ENCODE data around the gene RIPK1. TPM values are rescaled to one million over a fixed set of nuclear protein-coding genes. Genes with fewer than 3 reads are reported as not detected.
A peak's percentile ranks its signal among the peaks of the same experiment; 100 is the strongest.
"Not testable (repeated sequence)": the region's sequence is repeated elsewhere in the genome, so short reads cannot be mapped to it uniquely, and the experiment has no call there.

The RIPK1 gene
- total RNA-seq, 1 donor from 2014 or later, result 5.3 TPM

- DNase-seq, result no peak
Measured at GRCh38 chr6:3136292-3137011, 68.2 kb downstream of the RIPK1 start.

- DNase-seq, result peak; percentile 60
Measured at GRCh38 chr6:3137057-3137777, 68.9 kb downstream of the RIPK1 start.

GRCh38 chr6:3137873-3138272 is 69.6 kb downstream of the RIPK1 start:
- not testable (repeated sequence) for DNase-seq

GRCh38 chr6:3138341-3138740 is 70.0 kb downstream of the RIPK1 start:
- DNase-seq, result no peak

DNA sequence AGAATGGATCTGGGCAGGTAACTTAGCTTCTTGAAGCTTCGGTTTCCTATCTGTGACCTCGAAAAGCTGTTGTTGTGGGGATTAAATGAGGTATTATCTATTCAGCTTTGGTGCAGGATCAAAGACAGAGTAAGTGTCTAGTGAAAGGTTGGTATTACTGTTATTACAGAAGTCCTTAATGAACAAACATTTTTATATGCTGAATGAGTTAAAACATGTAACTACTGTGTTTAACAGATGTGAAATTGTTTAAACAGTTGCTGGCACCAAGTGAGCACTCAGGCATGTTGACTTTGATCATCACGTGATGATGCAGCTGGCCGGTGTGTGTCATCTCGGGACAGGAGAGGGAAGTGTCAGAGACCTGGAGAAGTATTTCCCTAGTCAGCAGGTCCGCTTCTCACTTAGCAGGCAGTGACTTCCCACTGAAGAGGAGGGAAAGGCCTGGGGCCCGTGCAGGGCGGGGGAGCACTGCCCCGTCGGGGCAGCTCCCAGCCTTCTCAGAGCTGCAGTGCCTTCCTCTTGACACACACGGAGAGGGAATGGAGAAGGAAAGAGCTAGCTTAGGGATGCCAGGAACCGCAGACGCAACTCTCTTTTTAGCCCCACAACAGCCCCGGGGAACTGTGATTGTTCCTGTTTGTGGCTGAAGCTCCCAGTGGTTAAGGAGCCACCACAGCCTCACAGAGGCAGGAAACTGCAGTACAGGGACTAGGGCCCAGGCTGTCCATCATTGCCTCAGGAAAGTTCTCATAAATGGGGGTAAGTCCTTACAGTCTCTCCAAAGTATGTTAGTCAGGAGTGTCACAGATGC is 71.0 kb downstream of the RIPK1 start:
- DNase-seq, result no peak

DNA sequence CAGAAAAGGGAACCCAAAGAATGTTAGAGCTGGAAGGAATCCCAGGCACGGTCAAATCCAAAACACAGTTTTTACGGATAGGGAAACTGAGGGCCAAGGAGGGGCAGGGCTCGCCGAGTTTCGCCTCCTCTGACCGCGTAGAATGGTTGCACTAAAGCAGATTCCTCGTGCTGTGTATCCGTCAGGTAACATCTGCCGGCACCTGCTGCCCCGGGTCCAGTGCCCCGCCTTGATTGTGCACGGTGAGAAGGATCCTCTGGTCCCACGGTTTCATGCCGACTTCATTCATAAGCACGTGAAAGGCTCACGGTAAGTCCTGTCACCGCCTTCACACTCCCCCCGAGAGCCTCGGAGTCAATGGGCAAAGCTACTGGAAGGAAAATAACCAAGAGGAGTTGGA is 71.9 kb downstream of the RIPK1 start:
- DNase-seq, result no peak

DNA sequence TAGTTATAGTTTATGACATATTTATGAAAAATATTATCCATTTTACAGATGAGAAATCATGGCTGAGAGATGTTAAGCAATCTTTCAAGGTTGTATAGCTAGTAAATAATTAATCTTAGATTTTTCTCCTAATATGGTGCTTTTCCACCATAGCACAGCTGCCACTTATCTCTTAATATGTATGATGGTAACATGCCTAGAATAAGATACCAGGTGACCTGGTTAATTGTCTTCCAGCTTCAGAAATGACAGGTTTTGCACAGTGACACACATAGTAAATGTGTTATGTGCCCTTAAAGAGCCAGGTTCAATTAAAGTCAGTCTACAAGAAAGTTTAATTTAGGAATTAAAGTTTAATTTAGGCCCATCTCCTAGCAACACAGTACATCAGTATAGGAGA is 74.2 kb downstream of the RIPK1 start:
- DNase-seq, result no peak

DNA sequence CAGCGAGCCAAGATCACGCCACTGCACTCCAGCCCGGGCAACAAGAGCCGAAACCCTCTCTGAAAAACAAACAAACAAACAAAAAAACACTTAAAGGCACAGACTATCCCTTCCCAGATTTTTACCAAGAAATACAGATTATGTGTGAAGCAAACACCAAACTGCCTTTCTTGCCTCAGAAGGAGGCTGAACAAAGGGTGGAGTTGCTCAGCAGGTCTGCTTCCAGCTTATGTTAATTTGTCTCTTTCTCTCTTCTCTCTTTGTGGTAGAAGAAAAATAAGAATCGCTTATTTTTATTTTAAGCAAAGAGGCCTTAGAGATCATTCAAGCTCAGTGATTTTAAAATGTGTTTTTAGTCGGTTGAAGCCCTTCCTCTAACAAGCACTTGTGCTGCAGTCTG is 74.9 kb downstream of the RIPK1 start:
- DNase-seq, result no peak

DNA sequence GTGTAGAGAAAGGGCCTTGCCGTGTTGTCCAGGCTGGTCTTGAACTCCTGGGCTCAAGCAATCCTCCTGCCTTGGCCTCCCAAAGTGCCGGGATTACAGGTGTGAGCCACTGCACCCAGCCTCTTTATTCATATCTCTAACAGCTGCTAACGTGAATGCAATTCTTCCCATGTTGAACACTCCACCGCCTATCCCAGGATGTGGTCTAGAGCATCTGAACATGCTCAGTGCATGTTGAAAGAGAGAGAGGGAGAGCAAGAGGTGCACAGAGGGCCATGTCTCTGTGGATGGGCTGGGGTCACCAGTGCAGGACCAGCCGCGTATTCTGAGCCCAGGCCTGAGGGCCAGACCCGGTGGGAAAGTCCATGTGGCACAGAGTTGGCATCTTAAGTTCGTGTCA is 76.3 kb downstream of the RIPK1 start:
- DNase-seq, result no peak

GRCh38 chr6:3147914-3148757 is 79.8 kb downstream of the RIPK1 start:
- DNase-seq, result no peak

DNA sequence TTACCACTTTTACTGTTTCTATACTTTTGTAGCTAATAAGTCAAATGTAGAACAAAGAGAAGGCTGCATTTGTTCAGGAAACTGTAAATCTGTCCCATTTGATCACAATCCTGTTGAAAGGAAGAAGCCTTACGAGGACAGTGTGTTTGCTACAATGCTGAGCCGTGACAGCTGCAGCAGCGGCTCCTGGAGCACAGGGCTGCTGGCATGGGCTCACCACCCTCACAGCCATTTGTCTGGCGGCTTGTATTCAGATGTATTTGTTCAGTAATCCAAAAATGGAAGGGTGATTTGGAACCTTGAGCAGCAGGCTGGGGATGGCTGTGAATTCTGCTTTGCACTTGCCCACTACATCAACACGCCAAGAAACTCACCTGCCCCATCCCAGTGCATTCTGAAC is 83.4 kb downstream of the RIPK1 start:
- DNase-seq, result peak; percentile 29

DNA sequence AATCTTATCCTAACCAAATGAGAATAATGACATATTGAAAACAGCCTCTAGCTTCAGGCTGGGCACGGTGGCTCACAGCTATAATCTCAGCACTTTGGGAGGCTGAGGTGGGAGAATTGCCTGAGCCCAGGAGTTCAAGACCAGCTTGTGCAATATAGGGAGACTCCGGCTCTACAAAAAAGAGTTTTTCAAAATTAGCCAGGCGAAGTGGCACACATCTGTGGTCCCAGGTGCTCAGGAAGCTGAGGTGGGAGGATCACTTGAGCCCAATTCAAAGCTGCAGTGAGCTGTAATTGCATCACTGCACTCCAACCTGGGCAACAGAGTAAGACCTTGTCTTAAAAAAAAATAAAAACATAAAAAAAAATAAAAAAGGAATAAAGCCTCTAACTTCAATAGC is 84.4 kb downstream of the RIPK1 start:
- DNase-seq, result no peak

GRCh38 chr6:3155416-3155815 is 87.1 kb downstream of the RIPK1 start:
- not testable (repeated sequence) for DNase-seq

GRCh38 chr6:3156184-3157130 is 88.2 kb downstream of the RIPK1 start:
- not testable (repeated sequence) for DNase-seq

GRCh38 chr6:3157131-3157933 is 89.0 kb downstream of the RIPK1 start, which contains the start of gene TUBB2A:
Gene TUBB2A, minus strand, starts transcription at chr6:3157544. Its CDS starts 81 bp downstream, at chr6:3157463.
- DNase-seq, result peak; percentile 79

GRCh38 chr6:3159805-3160781 is 91.8 kb downstream of the RIPK1 start:
- DNase-seq, result peak; percentile 56

- no peak for DNase-seq
Measured at GRCh38 chr6:3162067-3162497, 93.8 kb downstream of the RIPK1 start.

GRCh38 chr6:3162565-3163247 is 94.4 kb downstream of the RIPK1 start:
- DNase-seq, result peak; percentile 42
